GM21528 (cell line): ENCODE data around the gene MIER1.

ENCODE experiments used
- ATAC-seq: cut with Tn5 transposase; IDR thresholded peaks from one replicate; pipeline ENCODE4 v1.9.1; 2021; ENCODE audit warnings: mild to moderate bottlenecking, moderate library complexity; ENCODE audit not compliant: unreplicated experiment, low FRiP score

MIER1 gene

DNA sequence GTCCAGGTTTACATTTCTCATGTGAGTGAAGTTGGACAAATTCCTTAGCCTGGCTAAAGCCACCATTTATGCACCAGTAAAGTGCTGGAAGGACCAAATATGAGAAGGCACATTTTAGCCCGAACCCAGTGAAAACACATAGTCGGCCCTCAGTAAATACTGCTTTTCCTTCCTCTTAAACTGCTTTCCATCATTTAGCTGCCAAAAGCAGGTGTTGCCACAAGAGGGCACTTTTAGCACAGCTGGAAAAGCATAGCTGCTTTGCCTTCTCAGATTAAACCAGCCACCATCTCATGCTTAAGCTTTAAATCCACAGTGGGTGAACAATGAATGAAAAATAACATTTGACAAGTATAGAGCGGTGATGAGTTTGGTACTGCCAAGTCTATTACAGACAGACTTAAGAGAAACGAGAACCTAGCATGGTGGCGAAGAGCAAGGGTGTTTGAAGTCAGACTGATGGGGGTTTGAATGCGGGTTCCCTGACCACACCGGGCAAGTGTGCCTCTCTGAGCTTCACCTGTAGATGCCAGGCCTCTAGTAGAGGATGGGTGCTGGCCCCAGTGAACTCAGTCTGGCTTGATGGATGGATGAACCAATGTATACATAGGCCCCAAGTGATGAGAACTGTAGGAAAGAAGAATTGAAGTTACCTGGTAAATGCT lies 71.4 kb downstream of the MIER1 start:
- no peak for ATAC-seq

DNA sequence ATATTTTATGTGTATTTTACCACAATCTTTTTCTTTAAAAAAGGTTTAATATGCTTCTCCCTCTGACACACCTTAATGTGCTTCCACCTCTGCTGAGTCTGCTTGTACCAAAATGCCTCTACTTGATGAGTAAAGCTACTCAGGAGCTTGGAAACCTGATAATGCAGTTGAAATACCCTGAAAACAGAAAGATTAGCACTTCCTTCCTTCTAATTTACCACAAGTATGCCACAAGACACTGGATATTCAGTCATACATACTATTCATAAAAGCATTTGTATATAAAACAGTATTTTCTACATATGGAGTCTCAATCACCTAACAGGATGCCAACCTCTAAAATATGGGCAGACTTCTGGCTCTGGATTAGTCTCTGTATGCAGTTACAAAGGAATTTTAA lies 74.2 kb downstream of the MIER1 start:
- no peak for ATAC-seq

DNA sequence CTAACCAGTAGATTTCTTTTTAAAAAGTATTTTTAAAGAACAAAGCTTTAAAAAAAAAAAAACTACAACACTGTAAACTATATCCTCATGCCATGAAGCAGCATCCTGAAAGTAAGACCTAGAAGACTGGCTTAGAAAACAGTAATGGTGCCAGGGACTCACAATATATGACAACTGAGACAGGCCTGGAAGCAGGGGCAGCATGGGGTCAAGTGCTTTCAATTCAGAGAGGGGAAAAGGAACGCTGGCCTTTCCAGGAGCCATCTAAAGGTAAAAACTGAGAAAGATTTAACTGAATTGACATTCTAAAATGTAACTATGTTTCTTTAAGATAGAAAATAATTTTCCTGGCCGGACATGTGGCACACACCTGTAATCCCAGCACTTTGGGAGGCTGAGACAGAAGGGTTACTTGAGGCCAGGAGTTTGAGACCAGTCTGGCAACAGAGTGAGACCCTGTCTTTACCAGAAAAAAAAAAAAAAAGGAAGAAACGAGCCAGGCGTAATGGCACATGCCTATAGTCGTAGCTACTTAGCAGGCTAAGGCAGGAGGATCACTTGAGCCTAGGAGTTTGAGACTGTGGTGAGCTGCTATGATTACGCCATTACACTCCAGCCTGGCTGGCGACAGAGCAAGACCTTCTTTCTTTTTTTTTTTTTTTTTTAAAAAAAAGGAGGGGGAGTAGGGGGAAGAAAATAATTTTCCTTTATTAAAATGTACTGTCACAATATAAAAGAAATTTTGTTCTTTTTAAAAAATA lies 75.0 kb downstream of the MIER1 start:
- no peak for ATAC-seq

DNA sequence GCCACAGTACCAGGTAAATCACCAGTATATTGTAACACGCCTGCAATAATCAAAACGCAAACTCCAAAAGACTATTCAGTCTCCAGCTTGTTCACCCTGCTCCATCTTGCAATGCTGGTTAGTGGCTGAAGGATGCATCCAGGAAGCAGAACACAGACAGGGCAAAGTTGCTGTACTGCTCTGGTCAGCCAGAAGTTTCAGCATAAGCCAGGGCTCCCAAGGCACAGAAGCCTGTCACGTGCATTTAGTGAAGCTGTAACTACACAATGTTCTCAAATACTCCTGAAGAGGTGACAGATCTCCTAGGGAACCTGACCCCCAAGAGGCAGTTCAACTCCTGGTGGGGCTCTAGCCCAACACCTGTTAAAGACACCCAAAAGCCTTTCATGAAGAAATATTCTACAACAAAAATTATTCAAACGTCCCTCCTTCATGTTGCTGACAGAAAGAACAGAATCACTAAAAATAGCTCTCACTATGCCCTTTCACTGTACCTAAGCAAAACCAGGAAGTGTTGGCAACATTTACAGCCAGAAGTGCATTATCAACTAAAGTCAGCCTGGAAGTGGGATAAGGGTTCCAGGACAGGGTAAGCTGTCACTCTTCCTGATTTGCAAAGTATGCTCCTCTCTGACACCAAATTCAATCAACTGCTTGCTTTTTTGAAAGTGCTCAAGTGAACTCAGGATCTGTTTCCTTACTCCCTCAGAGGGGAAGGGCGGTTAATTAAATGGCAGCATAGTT lies 77.1 kb downstream of the MIER1 start:
- ATAC-seq = no peak

DNA sequence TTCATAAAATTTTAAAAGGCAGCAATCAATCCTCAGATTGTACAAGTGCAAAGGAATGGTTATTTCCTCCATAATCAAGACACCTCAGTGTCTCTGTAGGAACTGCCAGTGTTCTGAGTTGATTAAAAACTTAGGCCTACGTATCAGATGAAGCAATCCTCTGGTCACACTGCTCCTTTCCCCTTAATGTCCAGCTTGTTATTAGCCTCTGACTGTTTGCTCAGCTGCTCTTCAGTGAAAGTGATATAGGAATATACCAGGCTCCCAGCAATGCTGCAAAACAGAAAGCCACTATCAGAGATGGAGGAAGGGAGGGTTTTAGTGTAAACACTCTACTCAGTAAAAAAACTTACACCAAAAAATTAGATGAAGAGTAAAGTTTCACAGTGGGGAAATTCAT lies 79.4 kb downstream of the MIER1 start:
- ATAC-seq = no peak

DNA sequence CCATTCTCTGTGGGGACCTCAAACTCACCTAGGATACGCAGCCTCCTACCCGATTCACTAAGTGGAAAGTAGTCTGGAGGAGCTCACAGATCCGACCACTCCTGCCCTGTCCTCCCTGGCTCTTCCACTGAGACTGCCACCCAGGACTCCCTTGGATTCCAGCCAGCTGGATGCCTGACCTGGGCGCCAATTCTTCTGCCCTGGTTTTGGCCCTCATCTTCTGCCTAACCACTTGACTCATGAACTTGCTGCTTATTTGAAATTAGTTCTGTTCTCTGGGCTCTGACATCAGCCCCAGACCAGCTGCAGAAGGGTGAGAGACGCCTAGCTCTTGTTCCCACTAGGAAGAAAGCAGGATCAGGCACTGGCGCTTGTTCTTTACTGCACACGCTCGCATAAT lies 80.3 kb downstream of the MIER1 start:
- no peak for ATAC-seq

DNA sequence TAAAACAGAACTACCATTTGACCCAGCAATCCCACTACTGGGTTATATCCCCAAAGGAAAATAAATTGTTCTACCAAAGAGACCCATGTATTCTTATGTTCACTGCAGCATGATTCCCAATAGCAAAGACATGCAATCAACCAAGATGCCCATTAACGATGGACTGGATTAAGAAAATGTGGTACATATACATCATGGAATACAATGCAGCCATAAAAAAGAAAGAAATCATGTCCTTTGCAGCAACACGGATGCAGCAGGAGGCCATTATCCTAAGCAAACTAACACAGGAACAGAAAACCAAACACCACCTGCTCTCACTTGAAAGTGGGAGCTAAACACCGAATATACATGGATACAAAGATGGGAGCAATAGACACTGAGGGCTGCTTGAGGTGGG lies 85.0 kb downstream of the MIER1 start:
- ATAC-seq = no peak

DNA sequence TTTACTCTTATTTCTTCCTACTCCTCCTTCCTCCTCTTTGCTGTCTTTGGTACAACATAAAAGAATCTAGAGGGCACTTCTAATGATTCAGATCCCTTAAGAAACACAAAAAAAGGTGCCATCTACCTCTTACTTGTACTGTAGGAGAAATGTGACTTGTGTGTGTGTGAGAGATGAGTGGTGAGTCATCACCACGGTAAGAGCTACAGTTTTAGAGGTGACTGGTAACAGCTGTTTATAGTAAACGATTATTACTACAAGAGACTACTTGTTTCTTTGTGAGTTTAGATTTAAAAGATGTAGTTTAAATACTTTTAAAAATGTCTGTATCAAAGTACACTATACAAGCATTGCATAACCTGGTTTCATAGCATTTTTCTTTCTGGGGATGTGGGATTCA lies 88.8 kb downstream of the MIER1 start:
- no peak for ATAC-seq

DNA sequence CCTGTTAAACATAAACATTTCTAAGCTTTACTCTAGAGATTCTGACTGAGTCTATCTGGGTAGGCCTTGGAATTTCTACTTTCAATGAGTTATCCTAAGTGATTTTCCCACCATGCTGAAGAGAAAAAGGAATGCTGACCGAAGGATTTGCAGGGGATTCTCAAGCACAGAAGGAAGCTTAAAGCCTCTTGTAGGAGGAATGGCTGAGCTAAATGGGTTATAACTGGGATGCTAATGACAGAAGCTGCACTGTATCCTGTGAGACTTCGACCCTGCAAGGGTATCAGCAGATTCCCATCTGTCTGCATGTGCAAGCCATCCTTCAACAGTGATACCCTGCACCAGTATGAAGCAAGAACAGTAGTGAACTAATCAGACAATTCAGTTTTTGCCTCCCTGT lies 93.8 kb downstream of the MIER1 start:
- ATAC-seq = no peak

DNA sequence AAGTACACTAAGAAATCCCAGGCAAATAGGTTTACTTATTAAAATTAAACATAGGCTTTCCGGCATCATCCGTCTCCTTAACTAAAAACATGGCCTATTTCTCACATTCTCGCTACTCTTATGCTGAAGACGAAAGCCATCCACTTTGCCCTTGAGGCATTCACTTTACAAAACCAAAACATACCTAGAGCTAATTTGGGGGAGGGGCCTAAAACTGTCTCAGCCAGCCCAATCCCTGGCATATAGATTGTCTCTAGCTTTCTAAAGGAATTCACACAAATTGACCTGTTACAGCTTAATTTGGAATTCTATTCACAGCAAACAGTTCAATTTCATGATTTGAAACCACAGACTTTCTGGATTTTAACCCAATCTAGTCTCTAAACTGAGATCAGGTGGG lies 94.3 kb downstream of the MIER1 start:
- ATAC-seq = no peak

DNA sequence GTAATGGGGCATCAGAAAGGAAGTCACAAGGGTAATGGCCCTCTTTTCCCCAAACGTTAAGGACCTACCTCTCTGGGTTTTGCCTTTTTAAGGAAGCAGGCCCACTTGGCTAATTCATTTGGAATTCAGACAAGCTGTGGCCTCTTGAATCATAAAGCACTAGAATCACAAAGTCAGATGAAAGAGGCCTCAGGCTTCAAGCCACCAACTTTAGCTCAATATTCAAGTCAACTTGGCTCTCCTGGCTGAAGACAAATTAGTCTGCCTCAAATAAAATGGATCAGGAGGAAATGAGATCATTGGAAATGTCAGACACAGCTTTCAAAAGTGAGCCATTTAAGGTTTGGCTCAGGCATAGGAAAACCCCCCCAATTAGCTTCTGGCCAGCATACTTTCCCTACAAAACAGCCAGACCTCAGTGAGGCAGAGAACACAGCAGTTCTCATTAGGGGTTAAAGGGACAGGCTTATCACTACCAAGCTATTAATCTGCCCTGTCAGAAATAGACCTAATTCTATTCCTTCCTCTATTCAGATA lies 94.9 kb downstream of the MIER1 start:
- no peak for ATAC-seq

DNA sequence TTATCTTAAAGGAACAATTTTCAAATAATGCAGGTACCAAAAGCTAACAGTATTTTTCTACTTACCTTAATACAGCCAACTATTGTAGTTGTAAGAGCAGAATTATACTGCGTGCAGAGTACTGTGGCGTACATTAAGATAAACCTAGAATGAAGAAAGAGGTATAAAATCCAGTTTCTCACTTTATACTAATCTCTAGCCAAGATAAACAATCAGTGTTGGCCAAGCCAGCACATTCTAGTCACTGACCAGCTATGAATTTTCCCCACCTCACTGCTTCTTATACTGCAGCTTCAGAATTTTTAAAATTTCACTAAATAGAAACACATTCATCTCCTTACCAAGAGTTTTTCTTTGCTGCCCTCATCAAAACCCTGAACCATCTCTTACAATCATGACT lies 95.5 kb downstream of the MIER1 start:
- ATAC-seq = no peak

DNA sequence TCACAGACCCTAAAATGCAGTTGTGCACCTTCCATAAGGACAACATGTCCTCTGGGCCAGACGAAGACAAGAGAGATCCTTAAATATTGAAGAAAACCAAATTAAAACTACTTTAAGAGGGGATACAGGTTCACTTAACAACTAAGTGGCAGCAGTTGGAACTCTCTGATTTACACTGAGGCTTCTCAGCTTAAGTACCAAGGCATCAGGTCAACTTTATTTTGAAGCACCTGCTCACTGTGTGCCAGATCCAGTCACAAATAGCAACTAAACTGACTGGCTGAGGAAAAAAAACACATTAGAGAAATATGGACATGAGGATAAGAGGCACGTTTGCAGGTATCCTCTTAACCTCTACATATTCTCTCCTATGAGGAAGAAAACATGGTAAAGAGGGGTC lies 96.0 kb downstream of the MIER1 start:
- ATAC-seq = no peak

DNA sequence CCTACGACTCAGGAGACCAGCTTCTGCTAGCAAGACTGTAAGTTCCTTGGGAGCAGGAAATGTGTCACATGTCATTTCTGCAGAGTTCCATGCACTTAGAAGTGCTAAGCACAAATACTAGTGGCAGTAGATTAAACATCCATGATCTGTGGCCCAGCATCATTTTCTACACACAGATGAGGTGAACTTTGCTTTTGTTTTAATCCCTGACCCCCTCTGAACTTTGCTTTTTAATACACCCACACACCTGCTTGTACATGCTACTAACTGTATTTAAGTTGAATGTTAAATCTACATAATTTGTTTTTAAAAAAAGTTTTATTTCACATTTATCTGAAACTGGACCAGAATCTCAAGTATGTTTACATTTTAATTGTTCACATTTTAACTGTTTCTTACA lies 104.7 kb downstream of the MIER1 start:
- ATAC-seq = no peak

DNA sequence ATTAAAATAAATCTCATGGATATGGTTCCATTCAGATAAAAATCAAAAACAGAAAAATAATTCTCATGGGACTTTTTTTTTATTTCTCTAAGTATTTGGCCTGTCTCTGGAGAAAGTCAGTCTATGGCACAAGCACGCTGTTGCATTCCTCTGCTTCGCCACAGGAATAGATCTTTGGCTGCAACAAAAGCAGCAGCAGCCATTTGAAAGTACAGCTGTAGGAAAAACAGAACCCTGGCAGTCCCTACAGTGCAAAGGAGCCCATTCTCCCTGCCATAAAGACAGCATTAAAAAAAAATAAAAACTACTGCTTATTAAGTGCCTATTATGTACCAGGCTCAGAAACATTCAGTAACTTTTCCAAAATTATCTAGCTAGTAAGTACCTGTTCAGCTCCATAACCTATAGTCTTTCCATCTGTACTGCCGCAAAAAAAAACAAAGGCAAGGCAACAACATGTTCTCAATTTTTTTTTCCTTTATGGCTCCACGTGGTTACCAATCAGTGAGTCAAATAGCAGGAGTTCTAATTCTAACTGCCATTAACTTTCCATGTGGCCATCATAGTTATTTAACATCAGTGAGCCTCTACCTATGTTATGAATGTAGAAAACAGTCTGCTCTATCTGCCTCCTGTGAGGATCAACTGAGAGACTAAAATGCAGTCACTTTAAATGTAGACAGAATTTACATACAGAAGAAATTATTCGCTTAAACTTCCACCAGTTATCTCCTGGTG lies 106.5 kb downstream of the MIER1 start:
- no peak for ATAC-seq

DNA sequence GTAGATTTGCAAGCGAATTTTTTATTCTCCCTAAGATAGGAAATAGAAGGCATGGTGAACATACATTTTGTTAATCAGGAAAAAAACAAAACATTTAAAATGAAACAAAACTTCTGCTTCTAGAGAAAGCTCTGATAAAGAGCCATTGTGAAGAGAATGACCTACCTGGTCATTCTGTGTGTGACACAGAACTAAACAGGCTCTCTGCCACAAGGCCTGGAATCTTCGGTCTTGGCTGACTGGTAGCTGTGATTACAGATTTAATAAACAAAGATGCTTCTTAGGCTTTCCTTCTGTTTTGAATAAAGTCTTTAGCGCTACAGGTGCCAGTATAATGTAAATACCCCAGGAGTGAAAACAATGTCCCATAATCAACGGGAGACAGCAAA lies 107.1 kb downstream of the MIER1 start:
- no peak for ATAC-seq
